ENCODE results near the gene NDEL1.

Gene NDEL1

GRCh38 chr17:8480011-8480976, 44.6 kb downstream of the NDEL1 start:
- FAIRE-seq = no peak

DNA sequence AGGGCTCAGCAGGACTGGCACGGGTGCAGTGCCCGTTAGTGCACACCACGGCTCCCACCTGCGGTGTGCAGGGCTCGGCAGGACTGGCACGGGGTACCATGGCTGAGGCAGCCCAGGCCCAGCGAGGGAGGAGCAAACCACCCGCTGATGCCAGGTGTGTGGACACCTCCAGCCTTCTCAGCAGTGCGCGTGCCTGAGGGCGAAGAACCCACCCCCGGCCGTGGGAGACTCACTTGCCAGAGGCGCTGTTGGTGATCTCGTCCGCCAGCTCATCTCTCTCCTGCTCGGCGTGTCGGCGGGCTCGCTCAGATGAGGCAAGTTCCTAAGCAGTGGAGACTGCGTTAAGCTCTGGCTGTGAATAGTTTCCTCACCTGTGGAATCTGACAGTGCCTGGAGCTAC, 45.4 kb downstream of the NDEL1 start:
- no peak for FAIRE-seq

- FAIRE-seq = no peak
Observed at GRCh38 chr17:8481703-8482102, 46.0 kb downstream of the NDEL1 start.

DNA sequence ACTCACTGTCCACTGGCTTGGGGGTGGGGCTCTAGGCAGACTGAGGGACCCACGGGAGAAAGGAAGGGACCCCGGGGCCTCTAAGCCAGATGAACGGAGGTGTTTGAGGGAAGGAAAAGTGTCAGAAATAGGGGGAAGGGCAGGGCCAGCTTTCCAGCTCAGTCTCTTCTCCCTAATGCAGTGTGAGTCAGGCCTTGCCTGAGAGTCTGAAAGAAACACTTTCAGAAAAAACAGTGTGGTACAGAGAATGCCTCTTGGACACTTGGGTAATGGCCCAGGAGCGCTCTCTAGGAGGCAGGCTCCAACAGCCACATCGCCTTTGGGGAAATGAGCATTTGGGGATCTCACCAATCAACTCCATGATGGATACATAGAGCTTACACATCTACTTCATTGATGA, 46.9 kb downstream of the NDEL1 start:
- no peak for FAIRE-seq

DNA sequence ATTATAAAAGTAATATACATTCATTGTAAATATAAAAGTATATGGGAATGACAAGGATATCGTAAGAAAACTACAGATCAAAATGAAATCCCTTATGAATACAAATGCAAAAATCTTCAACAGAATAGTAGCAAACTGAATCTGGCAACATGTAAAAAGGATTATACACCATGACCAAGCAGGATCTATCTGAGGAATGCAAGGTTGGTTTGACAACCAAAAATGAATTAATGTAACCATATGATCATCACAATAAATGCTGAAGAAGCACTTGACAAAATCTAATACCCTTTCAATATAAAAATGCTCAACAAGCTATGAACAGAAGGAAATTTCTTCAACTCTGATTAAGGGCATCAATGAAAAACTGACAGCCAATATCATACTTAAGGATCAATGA, 48.8 kb downstream of the NDEL1 start:
- no peak for FAIRE-seq

- no peak for FAIRE-seq
Observed at GRCh38 chr17:8485491-8485890, 49.8 kb downstream of the NDEL1 start.

DNA sequence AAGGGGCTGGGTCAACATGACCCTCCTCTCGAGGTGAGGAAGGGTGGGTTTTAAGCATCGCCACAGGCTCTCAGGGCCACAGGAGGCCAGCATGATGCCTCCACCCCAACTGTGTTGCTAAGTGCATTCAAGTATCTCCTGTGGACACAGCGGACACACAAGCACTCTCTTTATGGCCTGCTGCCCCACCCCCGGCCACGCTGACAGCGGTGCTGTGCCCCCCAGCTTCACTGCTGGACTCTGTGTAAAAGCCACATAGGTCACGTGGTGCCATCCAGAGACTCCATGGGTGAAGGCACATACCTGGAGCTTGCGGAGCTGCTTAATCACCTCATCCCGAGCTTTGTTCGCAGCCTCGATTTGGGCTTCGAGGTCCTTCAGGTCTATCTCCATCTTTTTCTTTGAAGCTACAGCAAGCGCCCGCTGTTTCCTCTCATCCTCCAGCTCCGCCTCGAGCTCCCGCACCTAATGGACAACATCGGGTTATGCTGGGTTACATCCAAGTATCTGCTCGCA, 51.5 kb downstream of the NDEL1 start:
- no peak for FAIRE-seq

DNA sequence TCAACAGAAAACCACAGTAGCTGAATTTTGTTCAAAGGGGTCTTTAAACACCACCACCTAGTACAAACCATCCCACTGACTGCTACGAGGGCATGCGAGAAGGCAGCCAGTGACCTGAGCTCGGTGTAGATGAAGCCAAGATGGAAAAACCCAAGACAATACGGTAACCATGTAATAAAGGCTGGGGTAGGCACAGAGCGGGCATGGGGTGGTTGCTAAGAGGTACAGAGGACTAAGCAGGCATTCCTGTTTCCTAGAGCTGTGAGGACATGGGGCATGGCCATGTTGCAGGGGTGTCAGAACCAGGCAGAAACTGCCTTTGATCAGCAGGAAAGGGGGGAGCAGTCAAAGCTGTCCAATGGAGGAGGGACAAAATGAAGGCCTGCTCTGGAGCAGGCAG, 52.1 kb downstream of the NDEL1 start:
- no peak for FAIRE-seq

GRCh38 chr17:8488491-8488890, 52.8 kb downstream of the NDEL1 start:
- no peak for FAIRE-seq

DNA sequence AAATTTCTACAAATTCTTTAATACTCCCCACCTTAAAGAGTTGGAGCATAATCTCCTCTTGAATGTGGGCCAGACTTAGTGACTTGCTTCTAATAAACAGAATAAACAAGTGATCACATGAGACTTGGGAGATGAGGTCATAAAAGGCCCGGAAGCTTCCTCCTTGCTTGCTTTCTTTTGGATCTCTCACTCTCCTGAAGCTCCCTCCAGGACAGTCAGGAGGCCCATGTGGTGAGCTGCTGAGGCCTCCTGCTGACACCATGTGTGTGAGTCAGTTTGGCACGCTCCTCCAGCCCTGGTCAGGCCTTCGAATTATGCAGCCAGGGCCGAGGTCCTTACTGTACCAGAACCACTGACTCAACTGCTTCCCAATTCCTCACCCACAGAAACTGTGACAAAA, 53.2 kb downstream of the NDEL1 start:
- FAIRE-seq = no peak

DNA sequence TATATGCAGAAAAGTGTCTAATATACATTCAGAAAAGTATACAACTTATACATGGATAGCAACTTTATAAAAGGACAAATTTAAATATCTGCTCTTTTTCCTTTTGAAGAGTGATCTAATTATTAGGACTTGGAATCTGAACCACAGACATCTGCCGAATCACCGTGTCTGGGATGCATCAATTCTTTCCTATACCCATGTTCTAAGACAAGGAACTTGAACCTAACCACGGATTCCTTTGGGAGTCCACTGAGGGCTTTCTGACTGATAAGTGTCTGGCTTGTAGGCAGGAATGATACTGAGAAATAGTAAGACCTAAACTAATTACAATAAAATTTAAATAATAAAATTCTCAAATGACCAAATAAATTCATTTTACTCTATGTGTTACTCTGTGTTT, 54.2 kb downstream of the NDEL1 start:
- no peak for FAIRE-seq

DNA sequence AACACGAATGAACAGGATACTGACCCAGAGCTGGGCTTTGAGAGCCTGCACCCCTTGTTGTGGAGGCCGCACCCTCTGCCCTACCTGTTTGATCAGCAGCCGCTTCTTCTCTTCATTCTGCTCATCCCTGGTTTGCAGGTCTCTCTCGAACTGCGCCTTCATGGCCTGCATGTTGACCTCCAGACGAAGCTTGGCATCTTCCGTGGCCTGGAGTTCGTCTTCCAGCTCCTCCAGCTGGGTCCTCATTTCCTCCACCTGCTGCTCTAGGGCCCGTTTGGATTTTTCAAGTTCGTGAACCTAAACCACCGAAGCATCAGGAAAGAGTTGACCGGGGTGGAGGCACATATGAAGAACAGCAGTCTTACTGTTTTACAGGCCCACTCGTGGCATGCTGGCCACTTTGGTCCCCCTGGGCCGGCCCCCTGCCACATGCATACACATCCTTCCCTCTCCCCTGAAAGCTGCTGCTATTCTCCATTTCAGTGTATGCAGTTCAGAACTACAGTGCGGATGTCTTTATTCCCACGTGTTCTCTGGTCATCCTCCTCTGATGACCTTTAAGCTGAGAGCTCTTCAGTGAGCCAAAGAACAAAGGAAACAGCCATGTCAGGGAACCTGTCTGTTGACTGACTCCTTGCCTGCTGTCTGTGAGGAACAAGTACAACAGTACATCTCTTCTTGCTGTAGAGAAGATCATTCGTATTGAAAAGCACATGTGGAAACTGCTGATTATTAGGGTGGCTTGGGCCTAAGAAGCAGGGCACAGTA, 54.8 kb downstream of the NDEL1 start:
- FAIRE-seq = no peak

DNA sequence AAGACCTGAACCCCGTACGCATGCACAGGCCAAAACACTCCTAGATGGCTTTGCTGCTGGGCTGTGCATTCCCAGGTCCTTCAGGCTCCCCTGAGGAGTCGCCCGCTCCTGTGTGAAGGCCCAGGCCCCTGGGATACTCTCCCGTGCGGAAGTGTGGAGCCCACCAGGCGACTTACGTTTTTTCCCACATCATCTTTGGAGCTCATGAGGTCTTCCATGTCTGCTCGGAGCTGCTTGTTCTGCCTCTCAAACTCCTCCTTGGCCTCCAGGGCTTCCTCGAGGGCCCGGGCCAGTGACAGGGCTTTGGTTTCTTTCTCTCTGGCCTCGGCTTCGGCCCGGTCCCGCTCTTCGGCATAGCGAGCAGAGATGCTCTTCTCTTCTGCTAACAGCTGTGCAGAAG, 56.4 kb downstream of the NDEL1 start:
- FAIRE-seq = no peak

GRCh38 chr17:8494021-8494420, 58.3 kb downstream of the NDEL1 start:
- no peak for FAIRE-seq

GRCh38 chr17:8494506-8495111, 58.9 kb downstream of the NDEL1 start:
- no peak for FAIRE-seq

- no peak for FAIRE-seq
Observed at GRCh38 chr17:8496081-8496480, 60.4 kb downstream of the NDEL1 start.

DNA sequence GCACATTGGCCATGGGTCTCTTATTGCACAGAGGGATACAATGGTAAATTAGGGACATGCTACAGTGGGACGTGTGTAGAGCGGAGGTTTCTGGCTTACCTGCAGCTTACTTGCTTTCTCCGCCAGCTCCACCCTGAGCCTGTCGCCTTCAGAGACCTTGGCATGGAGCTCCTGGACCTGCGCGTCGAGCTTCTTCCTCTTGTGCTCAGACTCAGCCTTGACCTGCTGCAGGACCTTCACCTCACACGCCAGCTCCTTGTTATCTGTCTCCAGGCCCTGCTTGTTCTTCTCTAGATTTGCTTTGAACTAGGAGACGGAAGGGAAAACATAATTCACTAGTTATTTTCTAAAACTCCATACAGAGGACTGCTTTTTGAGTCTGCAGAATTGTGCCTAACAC, 63.5 kb downstream of the NDEL1 start:
- no peak for FAIRE-seq

GRCh38 chr17:8499614-8500013, 63.9 kb downstream of the NDEL1 start:
- FAIRE-seq = no peak

GRCh38 chr17:8500609-8501008, 64.9 kb downstream of the NDEL1 start:
- FAIRE-seq = no peak

GRCh38 chr17:8502126-8502525, 66.4 kb downstream of the NDEL1 start:
- no peak for FAIRE-seq

- FAIRE-seq = no peak
Observed at GRCh38 chr17:8503368-8503767, 67.7 kb downstream of the NDEL1 start.

DNA sequence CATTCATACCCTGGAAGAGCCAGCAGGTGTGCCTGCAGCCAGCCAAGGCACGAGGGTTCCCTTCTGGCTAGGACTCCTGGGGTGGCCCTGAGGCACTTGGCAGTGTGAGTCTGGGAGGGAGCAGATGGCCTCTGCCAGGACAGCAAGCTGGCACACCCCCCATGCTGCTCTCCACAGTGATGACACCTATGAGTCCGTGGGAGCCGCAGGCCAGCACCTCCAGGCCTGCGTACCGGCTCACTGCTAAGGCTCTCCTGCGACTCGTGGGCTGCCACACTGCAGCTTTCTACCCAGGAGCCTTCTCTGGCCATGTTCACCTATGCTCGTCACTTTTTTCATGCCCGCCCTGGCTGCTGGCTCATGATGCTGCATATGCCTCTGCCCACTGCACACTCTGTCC, 68.1 kb downstream of the NDEL1 start:
- no peak for FAIRE-seq

DNA sequence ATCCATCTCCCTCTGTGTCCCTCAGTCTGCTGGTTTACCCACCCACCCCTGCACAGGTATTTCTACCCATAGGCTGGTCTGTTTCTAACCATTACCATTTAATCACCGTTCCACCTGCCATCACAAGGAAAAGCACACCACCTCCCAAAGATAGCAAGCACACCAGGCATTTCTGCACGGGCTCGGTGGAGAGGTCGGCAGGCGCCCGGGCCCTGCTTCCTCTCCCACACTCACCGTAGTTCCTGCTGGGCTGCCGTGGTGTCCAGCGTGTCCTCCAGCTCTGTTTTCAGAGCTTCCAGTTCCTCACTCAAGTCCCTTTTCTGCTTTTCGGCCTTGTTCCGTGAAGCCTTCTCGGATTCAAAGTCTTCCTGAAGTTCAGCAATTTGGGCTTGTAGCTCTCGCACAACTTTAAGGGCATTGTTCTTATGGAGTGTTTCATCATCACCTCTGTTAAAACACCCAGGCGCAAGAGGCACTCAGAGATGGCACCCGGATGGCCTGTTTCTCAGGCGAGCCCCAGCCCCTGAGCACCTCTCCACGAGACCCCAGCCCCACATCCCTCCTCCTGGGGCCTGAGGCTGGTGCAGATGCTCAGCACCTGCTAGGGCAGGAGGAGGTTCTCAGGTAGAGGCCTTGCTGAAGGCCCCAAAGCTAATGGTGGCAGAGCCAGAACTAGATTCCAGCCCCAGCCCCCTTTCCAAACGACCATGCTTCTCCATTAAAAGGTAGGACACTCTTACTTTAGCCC, 69.0 kb downstream of the NDEL1 start:
- no peak for FAIRE-seq
